HG02870 (cell line): ENCODE measurements around the gene CGN.

Experiments used
- ATAC-seq: cut with Tn5 transposase; IDR thresholded peaks from one replicate; pipeline ENCODE4 v1.9.1; 2021; ENCODE audit warnings: mild to moderate bottlenecking, moderate library complexity; ENCODE audit not compliant: unreplicated experiment

Gene CGN

GRCh38 chr1:151585622-151586021, 74.4 kb downstream of the CGN start:
- no peak for ATAC-seq
